ENCODE results near the gene SYNGR3.

- TF ChIP-seq CTCF (IDR thresholded peaks at IDR 0.05; ENCODE audit: low read depth, low read length, poor library complexity, severe bottlenecking) (no peak), EZH2phosphoT487 (IDR thresholded peaks at IDR 0.05; ENCODE audit: borderline replicate concordance, low read length) (no peak)
Measured at GRCh38 chr16:1961651-1962067, 28.1 kb upstream of the SYNGR3 start.
